DLD1 (cell line): Measurements from ENCODE around the gene LAMB3.

ENCODE experiments used
- in situ Hi-C: cut with HindIII; loops from 2 replicates; pipeline ENCODE4 v1.10.0; 2017; ENCODE audit warnings: low sequenced_read_pairs

LAMB3 gene

GRCh38 chr1:209565759-209566678 lies 86.2 kb downstream of the LAMB3 start:
- in situ Hi-C loops, result no loop called here
